HCT116 (cell line): ENCODE measurements around the gene ZNF880. TPM values are rescaled to one million over a fixed set of nuclear protein-coding genes. Genes with fewer than 3 reads are reported as not detected.

Experiments
- CEBPB ChIP-seq: IDR thresholded peaks from 2 replicates; pipeline ENCODE4 v1.6.1; 2012; ENCODE audit warnings: low read depth
- REST ChIP-seq: IDR thresholded peaks from 2 replicates; pipeline ENCODE4 v1.6.1; 2012; ENCODE audit warnings: low read depth
- total RNA-seq: library from RNA; stranded (reverse); gene quantifications from one replicate; pipeline ENCODE4 v1.2.1, GENCODE V29; 2021; ENCODE audit not compliant: unreplicated experiment

The ZNF880 gene
- total RNA-seq, 1 experiment from 2014 or later = not detected

- TF ChIP-seq REST = no peak
- no peak for TF ChIP-seq CEBPB
Observed at GRCh38 chr19:52428937-52429336, 59.2 kb downstream of the ZNF880 start, which contains the start of gene ZNF534 (continued).

Other genes starting within 250 kb of the ZNF880 start
- gene ZNF616, start 230.0 kb upstream of the ZNF880 start, total RNA-seq = 9.7 TPM
- not detected for gene ZNF836, start 198.3 kb upstream of the ZNF880 start, total RNA-seq
- 266 TPM for gene PPP2R1A, start 179.9 kb upstream of the ZNF880 start, total RNA-seq
- 17.9 TPM for gene ZNF766, start 100.3 kb upstream of the ZNF880 start, total RNA-seq
- gene ZNF480, start 72.8 kb upstream of the ZNF880 start, total RNA-seq = 11.5 TPM
- not detected for gene ZNF610, start 33.7 kb upstream of the ZNF880 start, total RNA-seq
- not detected for gene ZNF528, start 27.9 kb downstream of the ZNF880 start, total RNA-seq
- not detected for gene ZNF534, start 59.2 kb downstream of the ZNF880 start, total RNA-seq
- gene ZNF578, start 83.6 kb downstream of the ZNF880 start, total RNA-seq = not detected
- gene ZNF808, start 157.7 kb downstream of the ZNF880 start, total RNA-seq = 15.4 TPM
- gene ZNF701, start 200.4 kb downstream of the ZNF880 start, total RNA-seq = 9.0 TPM